Ramos (cell line): Measurements from ENCODE around the gene OR1G1.
"Not testable (repeated sequence)": the region's sequence is repeated elsewhere in the genome, so short reads cannot be mapped to it uniquely, and the experiment has no call there.

Experiments
- in situ Hi-C: fragments of 300-500 bp; cut with MboI; formaldehyde crosslinking; loops from one replicate; pipeline ENCODE4 v1.14.3; 2022; ENCODE audit warnings: low sequenced_read_pairs; ENCODE audit not compliant: unreplicated experiment

The OR1G1 gene

DNA sequence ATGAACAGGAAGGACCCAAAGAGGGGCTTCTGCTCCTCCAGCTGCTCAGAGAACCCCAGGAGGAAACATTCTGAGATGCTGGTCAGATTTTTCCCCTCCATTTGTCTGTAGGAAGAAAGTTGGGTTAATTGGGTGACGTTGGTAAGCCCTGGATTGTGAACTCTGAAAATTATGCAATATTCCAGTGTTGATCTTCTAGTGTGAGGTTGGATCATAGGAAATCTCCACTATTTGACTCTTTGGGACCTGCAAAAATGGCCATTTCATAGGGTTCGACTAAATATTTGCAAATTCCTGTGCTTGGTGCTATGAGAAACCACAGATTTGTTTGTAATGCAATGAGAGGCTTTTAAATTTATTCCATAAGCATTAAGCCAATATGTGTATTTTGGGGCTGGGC lies at the start of gene OR1G1:
OR1G1 (minus strand) TSS at position 101 of the 400 bp plus-strand sequence; CDS start at position 101, 0 bp downstream.
- in situ Hi-C loops: no loop called here

DNA sequence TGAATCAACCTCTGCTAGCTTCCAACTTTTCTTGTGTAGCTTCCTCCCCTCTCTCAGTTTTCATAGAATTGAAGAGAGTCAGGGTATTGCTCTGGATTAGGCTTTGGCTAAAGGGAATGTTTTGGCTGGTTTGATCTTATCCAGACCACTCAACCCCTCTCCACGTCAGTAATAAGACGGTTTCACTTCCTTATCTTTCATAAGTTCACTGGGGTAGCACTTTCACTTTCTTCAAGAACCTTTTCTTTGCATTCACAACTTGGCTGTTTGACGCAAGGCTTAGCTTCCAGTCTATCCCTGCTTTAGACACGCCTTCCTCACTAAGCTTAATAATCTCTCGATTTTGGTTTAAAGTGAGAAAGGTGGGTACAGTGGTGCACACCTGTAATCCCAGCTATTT lies 40.2 kb upstream of the OR1G1 start:
- in situ Hi-C loops: no loop called here

DNA sequence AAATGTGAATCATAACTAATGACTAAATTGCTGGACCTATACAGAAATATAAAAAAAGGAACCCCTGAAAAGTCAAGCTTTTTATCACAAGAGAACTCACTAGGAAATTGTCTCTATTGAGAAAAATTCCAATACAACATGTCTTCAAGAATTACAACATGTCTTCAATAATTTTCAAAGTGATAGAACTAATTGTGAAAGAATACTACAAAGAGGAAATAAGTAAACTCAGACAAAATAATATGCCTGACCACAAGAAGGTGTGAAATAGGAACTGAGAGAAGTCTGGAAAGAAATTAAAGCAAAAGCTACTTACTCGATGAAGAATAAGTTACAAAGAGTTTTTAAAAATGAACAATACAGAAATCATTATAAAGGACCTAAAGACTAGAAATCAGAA lies 29.9 kb upstream of the OR1G1 start:
- in situ Hi-C loops: no loop called here

DNA sequence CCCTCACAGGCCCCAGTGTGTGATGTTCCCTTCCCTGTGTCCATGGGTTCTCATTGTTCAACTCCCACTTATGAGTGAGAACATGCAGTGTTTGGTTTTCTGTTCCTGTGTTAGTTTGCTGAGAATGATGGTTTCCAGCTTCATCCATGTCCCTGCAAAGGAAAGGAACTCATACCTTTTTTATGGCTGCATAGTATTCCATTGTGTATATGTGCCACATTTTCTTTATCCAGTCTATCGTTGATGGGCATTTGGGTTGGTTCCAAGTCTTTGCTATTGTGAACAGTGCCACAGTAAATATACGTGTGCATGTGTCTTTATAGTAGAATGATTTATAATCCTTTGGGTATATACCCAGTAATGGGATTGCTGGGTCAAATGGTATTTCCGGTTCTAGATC lies 10.1 kb upstream of the OR1G1 start:
- in situ Hi-C loops: not testable (repeated sequence)

DNA sequence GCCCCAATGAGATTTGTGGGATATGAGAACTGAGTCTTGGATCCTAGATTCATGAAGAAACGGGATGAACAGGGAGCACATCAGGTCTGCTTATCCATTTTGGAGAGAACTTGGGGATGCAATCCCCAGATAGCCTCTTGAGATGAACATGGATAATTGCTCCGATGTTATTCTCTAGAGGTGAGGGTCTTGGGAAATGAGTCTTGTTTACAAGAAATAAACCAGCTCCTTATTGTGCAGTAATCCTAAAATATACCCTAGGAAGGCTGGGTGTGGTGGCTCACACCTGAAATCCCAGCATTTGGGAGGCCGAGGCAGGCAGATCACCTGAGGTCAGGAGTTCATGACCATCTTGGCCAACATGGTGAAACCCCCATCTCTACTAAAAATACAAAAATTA lies 23.0 kb downstream of the OR1G1 start, which contains the start of gene OR1D2:
OR1D2 (minus strand) TSS at position 101 of the 400 bp plus-strand sequence. CDS start 11,426 bp downstream, outside the sequence.
- in situ Hi-C loops: no loop called here
